Activated naive CD8-positive, alpha-beta T cell treated with anti-CD3 and anti-CD28 coated beads, Interleukin-2, amount 10 ng/mL, durations not matched to agents 7 days and 5 days (primary cell): ENCODE results near the gene DLG2. TPM values are rescaled to one million over a fixed set of nuclear protein-coding genes. Genes with fewer than 3 reads are reported as not detected.

ENCODE experiments used
- ATAC-seq: fragments of 150-1000 bp; cut with Tn5 transposase; one replicate; pipeline ENCODE4 v1.10.0; 2021; ENCODE audit warnings: low read depth, moderate library complexity
- POLR2A ChIA-PET: fragments of 350-600 bp; sonication (Branson Sonifier 250); formaldehyde crosslinking; loops from one replicate; lab custom pipeline; 2021; ENCODE audit warnings: antibody characterized with exemption; lab: Charles Lee
- DNase-seq: peaks from one replicate; pipeline ENCODE4 v3.0.0; 2021
- H3K27ac Mint-ChIP-seq: one replicate; pipeline ENCODE4 v1.8.0; 2022; ENCODE audit warnings: mild to moderate bottlenecking, mixed read lengths
- H3K27me3 Mint-ChIP-seq: one replicate; pipeline ENCODE4 v1.8.0; 2022; ENCODE audit warnings: mild to moderate bottlenecking, moderate library complexity, mixed read lengths
- H3K36me3 Mint-ChIP-seq: one replicate; pipeline ENCODE4 v1.8.0; 2021; ENCODE audit warnings: mild to moderate bottlenecking, mixed read lengths
- H3K4me1 Mint-ChIP-seq: one replicate; pipeline ENCODE4 v1.8.0; 2021; ENCODE audit warnings: mixed read lengths
- H3K4me3 Mint-ChIP-seq: one replicate; pipeline ENCODE4 v1.8.0; 2022; ENCODE audit warnings: mild to moderate bottlenecking, moderate library complexity, mixed read lengths
- H3K9me3 Mint-ChIP-seq: one replicate; pipeline ENCODE4 v1.8.0; 2021; ENCODE audit warnings: mixed read lengths
- total RNA-seq, 2 experiments: library from RNA; stranded (reverse); gene quantifications; one replicate each; pipeline ENCODE4 v1.2.3, GENCODE V29; 2021

The DLG2 gene
- total RNA-seq, 2 experiments from 2014 or later: 2.6 to 3.4 TPM

DNA sequence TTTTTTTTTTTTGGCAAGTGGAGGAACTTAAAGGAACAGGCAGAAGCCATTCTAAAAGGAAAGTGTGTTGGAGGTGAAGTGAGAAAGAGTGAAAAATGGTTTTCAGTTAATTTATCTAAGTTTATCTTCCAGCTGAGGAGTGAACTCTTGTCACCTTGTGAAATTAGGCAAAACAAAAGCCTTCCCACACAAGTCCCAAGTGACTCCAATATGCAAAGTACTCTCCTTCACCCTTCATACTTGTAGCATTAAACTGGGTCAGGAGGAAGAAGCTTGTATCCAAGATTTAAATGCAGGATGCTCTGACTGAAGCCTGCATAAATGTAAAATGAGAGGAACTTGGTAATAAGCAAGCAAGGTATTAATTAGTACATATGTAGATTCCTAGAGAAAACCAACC, 796.8 kb downstream of the DLG2 start:
- Mint-ChIP-seq H3K27ac (no peak overlapping the region), H3K9me3 (no peaks in the 10 kb centered on the region), H3K4me3 (no peak overlapping the region), H3K4me1 (no peaks in the 10 kb centered on the region), H3K36me3 (no peaks in the 10 kb centered on the region), H3K27me3 (peaks cover 2% of the 10 kb centered on the region)
- DNase-seq (no peak), ATAC-seq (no peak)
- POLR2A ChIA-PET: no interaction called here

DNA sequence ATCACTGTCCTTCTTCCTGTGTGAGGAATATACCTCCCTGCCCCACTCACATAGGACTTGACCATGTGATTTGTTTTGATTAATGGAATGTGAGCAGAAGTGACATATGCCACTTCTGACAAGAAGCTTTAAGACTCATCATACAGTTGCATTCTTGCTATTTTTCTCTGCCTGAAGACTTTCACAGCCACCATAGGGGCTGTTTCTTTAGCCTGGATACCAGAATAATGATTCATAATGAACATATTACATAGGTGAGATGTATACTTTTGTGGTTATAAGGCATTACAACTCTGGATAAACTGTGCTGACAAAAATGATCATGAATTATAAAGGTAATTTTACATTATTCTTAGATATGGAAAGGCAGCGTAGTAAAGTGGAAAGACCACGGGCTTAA, 798.0 kb downstream of the DLG2 start:
- ATAC-seq (no peak), DNase-seq (no peak)
- Mint-ChIP-seq H3K9me3 (no peaks in the 10 kb centered on the region), H3K27ac (no peak overlapping the region), H3K27me3 (peaks cover 2% of the 10 kb centered on the region), H3K36me3 (no peaks in the 10 kb centered on the region), H3K4me3 (no peak overlapping the region), H3K4me1 (no peaks in the 10 kb centered on the region)
- POLR2A ChIA-PET: no interaction called here

DNA sequence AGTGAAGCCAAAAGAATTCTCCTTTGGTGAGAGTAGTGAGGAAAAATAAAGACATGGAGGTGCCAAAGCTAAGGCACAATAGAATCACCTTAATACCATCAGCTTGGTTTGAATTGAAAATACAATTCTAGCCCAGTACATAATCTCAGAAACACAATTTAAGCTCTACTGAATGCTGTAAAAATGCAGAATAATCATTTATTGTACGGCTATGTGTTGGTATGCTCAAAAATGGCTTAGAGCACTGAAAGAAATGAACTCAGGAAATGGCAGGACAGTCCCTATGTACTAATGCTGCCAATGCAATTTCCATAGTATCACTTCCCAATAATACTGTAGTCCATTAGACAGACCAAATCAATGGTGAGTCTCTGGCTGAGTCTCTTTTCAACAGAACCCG, 798.5 kb downstream of the DLG2 start:
- no peak overlapping the region for H3K27ac Mint-ChIP-seq
- no peaks in the 10 kb centered on the region for H3K9me3 Mint-ChIP-seq
- H3K4me3 Mint-ChIP-seq: no peak overlapping the region
- POLR2A ChIA-PET: no interaction called here
- peaks cover 2% of the 10 kb centered on the region for H3K27me3 Mint-ChIP-seq
- DNase-seq: no peak
- H3K4me1 Mint-ChIP-seq: no peaks in the 10 kb centered on the region
- no peaks in the 10 kb centered on the region for H3K36me3 Mint-ChIP-seq
- no peak for ATAC-seq

DNA sequence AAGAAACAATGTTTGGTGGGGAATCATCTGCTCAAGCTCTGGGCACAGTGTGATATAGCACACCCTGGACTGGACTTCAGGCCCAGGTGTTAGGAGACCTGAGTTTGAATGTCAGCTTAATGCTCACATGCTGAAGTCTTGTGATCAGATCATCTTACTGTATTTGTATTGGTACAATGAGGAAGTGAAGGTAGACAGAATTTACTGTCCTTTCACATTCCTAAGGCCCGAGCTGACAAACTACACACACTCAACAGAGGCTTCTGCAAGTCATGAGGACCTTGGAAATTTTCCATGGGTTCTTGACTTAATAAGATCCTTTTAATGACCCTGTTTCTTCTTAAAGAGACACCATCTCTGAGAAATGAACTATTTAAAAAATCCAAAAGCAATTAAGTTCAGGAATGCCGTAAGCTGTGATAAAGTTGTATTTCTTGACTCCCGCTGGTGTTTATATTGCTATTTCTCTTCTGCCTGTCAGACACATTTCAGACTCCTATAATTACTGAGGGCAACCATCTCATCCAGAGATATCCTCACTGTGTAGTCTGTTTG, 802.0 kb downstream of the DLG2 start:
- Mint-ChIP-seq H3K27me3 (peaks cover 2% of the 10 kb centered on the region), H3K4me1 (no peaks in the 10 kb centered on the region), H3K9me3 (no peaks in the 10 kb centered on the region), H3K27ac (no peak overlapping the region), H3K36me3 (no peaks in the 10 kb centered on the region), H3K4me3 (no peak overlapping the region)
- ATAC-seq (no peak), DNase-seq (no peak)
- POLR2A ChIA-PET: no interaction called here

DNA sequence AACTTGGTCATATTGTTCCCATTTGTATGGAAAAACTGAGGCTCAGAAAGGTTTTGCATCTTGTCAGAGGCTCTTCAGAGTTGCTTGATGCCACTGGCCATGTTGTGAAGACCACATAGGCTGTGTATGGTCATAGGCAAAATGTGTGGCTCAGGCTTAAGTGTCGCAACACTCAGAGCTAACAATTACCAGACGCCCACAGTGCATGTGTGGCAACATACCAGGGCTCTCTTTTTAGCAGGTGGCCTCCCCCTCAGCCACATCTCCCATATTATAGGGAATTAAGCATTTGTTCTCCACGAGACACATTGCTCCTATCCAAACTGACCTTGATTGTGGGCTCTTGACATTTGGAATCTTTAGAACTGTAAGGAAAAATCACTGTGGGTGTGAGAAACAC, 802.5 kb downstream of the DLG2 start:
- H3K4me3 Mint-ChIP-seq: no peak overlapping the region
- H3K27me3 Mint-ChIP-seq: no peaks in the 10 kb centered on the region
- ATAC-seq (no peak), DNase-seq (no peak)
- POLR2A ChIA-PET: no interaction called here
- H3K36me3 Mint-ChIP-seq: no peaks in the 10 kb centered on the region
- no peaks in the 10 kb centered on the region for H3K4me1 Mint-ChIP-seq
- no peak overlapping the region for H3K27ac Mint-ChIP-seq
- no peaks in the 10 kb centered on the region for H3K9me3 Mint-ChIP-seq

DNA sequence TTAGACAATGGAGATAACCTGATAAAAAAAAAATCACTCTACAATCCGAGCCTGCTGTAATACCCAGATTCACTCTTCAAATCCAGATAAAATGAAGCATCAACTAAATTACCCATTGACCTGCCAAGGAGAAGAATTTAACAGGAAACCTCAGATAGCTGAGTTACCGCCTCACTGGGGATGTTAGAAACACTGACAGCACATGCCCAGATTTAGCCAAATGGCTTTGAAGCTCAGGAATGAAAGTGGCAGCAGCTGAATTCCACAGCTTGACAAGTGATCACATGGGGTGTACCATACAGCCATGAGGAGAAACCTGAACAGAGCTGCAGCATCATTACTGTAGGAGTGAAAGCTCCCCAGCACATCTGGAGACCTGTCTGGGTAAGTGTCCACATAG, 807.6 kb downstream of the DLG2 start:
- POLR2A ChIA-PET: no interaction called here
- H3K27ac Mint-ChIP-seq: no peak overlapping the region
- ATAC-seq (no peak), DNase-seq (no peak)
- H3K9me3 Mint-ChIP-seq: no peaks in the 10 kb centered on the region
- no peaks in the 10 kb centered on the region for H3K27me3 Mint-ChIP-seq
- H3K4me3 Mint-ChIP-seq: no peak overlapping the region
- no peaks in the 10 kb centered on the region for H3K36me3 Mint-ChIP-seq
- H3K4me1 Mint-ChIP-seq: no peaks in the 10 kb centered on the region

DNA sequence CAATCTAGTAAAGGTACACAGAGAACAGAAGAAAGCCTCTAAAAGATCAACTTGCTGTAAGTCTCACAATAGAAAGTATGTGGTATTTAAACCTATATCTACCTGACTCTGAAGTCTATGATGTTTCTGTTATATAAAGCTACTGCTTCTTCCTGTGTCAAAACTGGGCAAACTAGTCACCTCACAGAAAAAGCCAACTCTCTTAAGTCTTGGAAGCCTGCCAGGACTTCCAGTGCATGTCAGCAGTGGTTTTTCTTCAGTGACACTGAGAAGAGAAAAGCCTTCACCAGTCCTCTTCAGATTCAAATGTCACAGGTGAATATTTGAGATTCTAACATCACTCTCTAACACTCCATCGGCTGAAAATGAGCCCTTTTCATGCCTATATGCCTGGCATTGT, 808.0 kb downstream of the DLG2 start:
- no peak for DNase-seq
- Mint-ChIP-seq H3K4me3 (no peak overlapping the region), H3K4me1 (no peaks in the 10 kb centered on the region), H3K9me3 (no peaks in the 10 kb centered on the region), H3K36me3 (no peaks in the 10 kb centered on the region), H3K27ac (no peak overlapping the region), H3K27me3 (no peaks in the 10 kb centered on the region)
- ATAC-seq: no peak
- POLR2A ChIA-PET: no interaction called here

DNA sequence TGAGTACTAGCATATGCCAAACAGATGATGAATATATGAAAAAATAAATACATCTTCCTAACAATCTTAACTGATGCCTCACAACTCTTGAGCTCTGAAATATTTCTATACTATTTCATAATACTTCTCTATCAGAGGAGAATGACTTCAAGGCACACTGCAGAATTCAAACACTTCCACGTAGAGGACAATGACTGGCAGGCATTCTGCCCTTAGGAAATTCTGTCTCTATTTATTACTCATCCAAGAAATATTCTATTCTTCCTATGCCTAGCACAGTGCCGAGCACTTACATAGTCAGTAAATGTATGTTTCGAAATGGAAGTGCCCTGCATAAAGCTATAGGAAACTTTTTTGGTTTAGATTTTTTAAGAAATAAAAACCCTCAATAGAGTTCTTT, 809.1 kb downstream of the DLG2 start:
- no peak for ATAC-seq

DNA sequence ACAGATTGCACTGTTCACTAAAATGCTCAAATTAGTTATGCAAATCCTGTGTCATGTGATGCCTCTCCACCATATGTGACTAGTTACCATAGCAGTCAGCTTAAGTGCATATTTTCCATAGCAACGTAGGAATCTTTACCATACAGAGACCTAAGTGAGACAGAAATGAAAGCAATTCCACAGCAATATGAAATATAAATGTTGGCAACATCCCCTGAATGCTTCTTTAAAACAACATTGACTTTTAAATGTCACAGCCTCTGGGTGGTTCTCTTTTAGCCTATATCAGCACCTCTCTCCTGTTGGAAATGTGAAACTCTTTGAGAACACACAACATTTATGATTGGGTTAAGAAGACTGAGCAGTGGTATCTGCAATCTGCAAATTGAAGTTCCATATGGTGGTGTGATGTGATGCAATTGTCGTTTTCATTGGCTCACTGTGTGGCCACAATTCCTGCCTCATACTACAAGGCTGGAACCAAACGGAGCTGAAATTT, 814.6 kb downstream of the DLG2 start:
- POLR2A ChIA-PET: no interaction called here
- Mint-ChIP-seq H3K27me3 (no peaks in the 10 kb centered on the region), H3K27ac (no peak overlapping the region), H3K4me1 (no peaks in the 10 kb centered on the region), H3K36me3 (no peaks in the 10 kb centered on the region), H3K4me3 (no peak overlapping the region), H3K9me3 (peaks cover 2% of the 10 kb centered on the region)
- no peak for ATAC-seq
- no peak for DNase-seq

More for the DNA sequence above, 809.1 kb downstream of the DLG2 start:
- Mint-ChIP-seq H3K27ac (no peak overlapping the region), H3K9me3 (peaks cover 2% of the 10 kb centered on the region), H3K27me3 (no peaks in the 10 kb centered on the region), H3K36me3 (no peaks in the 10 kb centered on the region), H3K4me3 (no peak overlapping the region), H3K4me1 (no peaks in the 10 kb centered on the region)
- no peak for DNase-seq
- POLR2A ChIA-PET: no interaction called here

DNA sequence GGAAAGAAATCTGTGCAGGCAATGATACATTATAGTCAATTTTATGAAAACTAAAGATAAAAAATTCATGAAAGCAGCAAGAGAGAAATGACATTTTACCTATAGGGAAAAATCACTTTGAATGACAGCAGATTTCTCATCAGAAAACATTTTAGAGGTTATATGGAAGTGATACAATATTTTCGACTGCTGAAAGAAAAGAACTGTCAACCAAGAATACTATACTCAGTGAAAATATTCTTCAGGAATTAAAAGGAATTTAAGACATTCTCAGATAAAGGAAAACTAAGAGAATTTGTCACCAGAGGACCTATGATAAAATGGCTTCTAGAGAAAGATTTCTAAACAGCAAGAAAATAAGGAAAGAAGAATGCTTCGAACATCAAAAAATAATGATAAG, 820.8 kb downstream of the DLG2 start:
- H3K27ac Mint-ChIP-seq: no peak overlapping the region
- no peaks in the 10 kb centered on the region for H3K36me3 Mint-ChIP-seq
- no peaks in the 10 kb centered on the region for H3K4me1 Mint-ChIP-seq
- ATAC-seq (no peak), DNase-seq (no peak)
- no peaks in the 10 kb centered on the region for H3K27me3 Mint-ChIP-seq
- no peaks in the 10 kb centered on the region for H3K9me3 Mint-ChIP-seq
- H3K4me3 Mint-ChIP-seq: no peak overlapping the region
- POLR2A ChIA-PET: no interaction called here

DNA sequence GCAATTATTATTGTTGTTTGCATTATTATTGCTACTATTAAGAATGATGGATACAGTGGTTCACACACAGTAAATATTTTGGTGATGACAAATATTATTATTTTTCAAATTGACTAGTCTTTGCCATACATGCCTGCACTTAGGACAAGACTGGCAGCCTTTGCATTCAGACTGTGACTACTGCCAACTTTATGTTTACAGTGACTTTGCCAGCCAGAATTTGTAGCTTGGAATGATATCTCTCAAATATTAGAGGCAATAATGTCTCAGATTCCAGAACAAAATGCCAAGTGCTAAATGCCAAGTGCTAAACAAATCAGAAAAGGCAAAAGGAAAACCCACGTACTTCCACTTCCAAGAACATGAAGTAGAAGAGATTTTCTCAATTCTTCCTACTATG, 823.1 kb downstream of the DLG2 start:
- peaks cover 2% of the 10 kb centered on the region for H3K9me3 Mint-ChIP-seq

DNA sequence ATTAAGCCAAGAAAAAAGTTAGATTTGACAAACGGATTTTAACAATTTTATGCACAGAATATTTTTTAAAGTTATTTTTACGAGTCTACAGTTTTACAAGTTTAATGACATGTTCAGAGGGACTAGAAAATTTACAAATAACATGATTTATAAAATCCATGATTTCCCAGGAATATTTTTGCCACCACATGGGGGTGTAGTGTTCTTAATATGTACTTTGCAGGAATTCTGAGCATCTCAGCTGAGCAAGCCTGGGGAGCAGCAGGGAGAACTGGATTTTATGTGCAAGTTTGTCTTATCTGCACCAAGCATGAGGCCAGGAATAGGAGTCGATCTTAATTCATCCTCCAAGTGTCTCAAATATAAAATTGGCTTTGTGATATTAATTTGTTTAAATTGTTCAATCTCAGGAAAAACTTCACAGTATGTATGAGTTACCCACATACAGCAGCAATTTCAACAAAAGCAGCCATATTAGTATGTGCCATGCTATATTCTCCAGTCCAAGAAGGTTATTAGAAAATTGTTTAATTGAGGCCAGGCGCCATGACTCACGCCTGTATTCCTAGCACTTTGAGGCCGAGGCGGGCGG, 826.3 kb downstream of the DLG2 start:
- peaks cover 11% of the 10 kb centered on the region for H3K9me3 Mint-ChIP-seq
- H3K36me3 Mint-ChIP-seq: no peaks in the 10 kb centered on the region
- ATAC-seq: no peak
- H3K27me3 Mint-ChIP-seq: no peaks in the 10 kb centered on the region
- H3K4me1 Mint-ChIP-seq: no peaks in the 10 kb centered on the region
- POLR2A ChIA-PET: no interaction called here
- no peak overlapping the region for H3K27ac Mint-ChIP-seq
- no peak for DNase-seq
- H3K4me3 Mint-ChIP-seq: no peak overlapping the region

More for the DNA sequence above, 823.1 kb downstream of the DLG2 start:
- DNase-seq: no peak
- POLR2A ChIA-PET: no interaction called here
- H3K36me3 Mint-ChIP-seq: no peaks in the 10 kb centered on the region
- no peaks in the 10 kb centered on the region for H3K4me1 Mint-ChIP-seq
- no peak for ATAC-seq
- no peak overlapping the region for H3K27ac Mint-ChIP-seq
- no peak overlapping the region for H3K4me3 Mint-ChIP-seq
- H3K27me3 Mint-ChIP-seq: no peaks in the 10 kb centered on the region

DNA sequence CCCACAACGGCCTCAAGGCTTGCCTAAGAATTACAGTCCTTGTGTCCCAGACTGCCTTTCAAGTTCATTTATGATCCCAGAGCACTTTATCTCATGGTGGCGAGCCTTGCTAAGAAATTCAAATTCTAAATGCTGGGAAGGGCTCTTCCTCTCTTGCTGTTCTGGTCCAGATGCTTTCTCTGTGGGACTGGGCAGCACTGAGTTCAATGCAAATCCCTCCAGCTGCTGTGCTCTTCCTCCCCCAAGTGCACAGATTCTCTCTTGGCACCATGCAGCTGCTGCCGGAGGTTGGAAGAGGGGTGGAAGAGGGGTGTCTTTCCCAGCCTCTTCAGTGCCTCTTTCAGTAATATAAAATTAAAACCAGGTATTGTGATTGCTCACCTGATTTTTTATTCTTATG, 828.0 kb downstream of the DLG2 start:
- Mint-ChIP-seq H3K27ac (no peak overlapping the region), H3K4me3 (no peak overlapping the region), H3K27me3 (no peaks in the 10 kb centered on the region), H3K36me3 (no peaks in the 10 kb centered on the region), H3K4me1 (no peaks in the 10 kb centered on the region), H3K9me3 (peaks cover 11% of the 10 kb centered on the region)
- DNase-seq: no peak
- POLR2A ChIA-PET: no interaction called here
- no peak for ATAC-seq

DNA sequence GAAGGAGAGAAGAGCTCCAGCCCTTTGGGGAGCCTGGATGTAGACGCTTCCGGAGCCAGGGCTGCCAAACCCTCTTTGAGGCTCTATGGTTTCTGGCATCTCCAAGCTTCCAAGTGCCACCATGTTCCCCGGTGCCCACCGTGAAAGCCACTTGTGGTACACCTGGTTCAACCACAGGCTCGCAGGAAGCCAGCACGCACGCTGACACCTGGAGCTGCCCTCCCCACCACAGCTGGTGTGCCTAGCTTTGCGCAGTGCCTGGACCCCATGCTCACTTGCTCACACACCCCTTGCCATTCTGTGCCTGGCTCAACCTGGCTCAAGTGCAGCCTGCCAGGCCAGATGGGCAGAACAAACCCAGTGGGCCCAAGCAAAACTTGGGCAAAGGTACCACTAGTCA, 831.4 kb downstream of the DLG2 start:
- ATAC-seq (no peak), DNase-seq (no peak)
- Mint-ChIP-seq H3K9me3 (peaks cover 12% of the 10 kb centered on the region), H3K27me3 (no peaks in the 10 kb centered on the region), H3K4me1 (no peaks in the 10 kb centered on the region), H3K36me3 (no peaks in the 10 kb centered on the region), H3K4me3 (no peak overlapping the region), H3K27ac (no peak overlapping the region)
- POLR2A ChIA-PET: no interaction called here
